HCT116 (cell line): ENCODE measurements around the gene ANTKMT. TPM values are rescaled to one million over a fixed set of nuclear protein-coding genes. Genes with fewer than 3 reads are reported as not detected.

ENCODE experiments used
- ATAC-seq: fragments of 200-7000 bp; cut with Tn5 transposase; 2 replicates; pipeline ENCODE4 v1.9.1; 2020; ENCODE audit warnings: mild to moderate bottlenecking, moderate library complexity
- BruUV-seq: library from RNA; stranded (reverse); fragments of 400-500 nt; replicated peaks from 2 replicates; lab custom pipeline; 2021; lab: Mats Ljungman, UMichigan
- CTCF ChIA-PET: fragments of 300-600 bp; sonication (Branson Sonifier 250); formaldehyde crosslinking; loops from one replicate; lab custom pipeline; 2021; ENCODE audit warnings: antibody characterized with exemption; lab: Charles Lee
- POLR2A ChIA-PET: fragments of 300-600, 350-600 bp; sonication (Branson Sonifier 250); formaldehyde crosslinking; loops from one replicate; lab custom pipeline; 2021; ENCODE audit warnings: antibody characterized with exemption; lab: Charles Lee
- RAD21 ChIA-PET, 2 experiments: fragments of 300-600 bp; sonication (Branson Sonifier 250); formaldehyde crosslinking; loops; one replicate each; lab custom pipeline; 2023; ENCODE audit warnings: low total read pairs in 2 of 2; ENCODE audit not compliant: uncharacterized antibody in 2 of 2, unreplicated experiment in 2 of 2, low non-redundant PET in 1 of 2; lab: Charles Lee
- DNase-seq: peaks from one replicate; pipeline ENCODE4 v3.0.0-alpha.2; 2010; ENCODE audit warnings: low read depth, low spot score
- H2AFZ ChIP-seq: fragments of 200-600 bp; shearing (Covaris generic), sonication (generic); 2 replicates; pipeline ENCODE4 v1.6.1; 2017; ENCODE audit warnings: low read depth, mixed run types, mixed read lengths, antibody characterized with exemption, low read length; ENCODE audit not compliant: poor library complexity, severe bottlenecking
- H3K27ac ChIP-seq: 2 replicates; pipeline ENCODE4 v1.5.1; 2012; ENCODE audit warnings: low read depth, low read length
- H3K27me3 ChIP-seq: fragments of 200-600 bp; sonication (generic); 2 replicates; pipeline ENCODE4 v1.6.1; 2016; ENCODE audit warnings: mixed run types, low read length, mixed read lengths; ENCODE audit not compliant: insufficient read depth
- H3K36me3 ChIP-seq, 2 experiments: fragments of 200-500 bp in 1 of 2; fragments of 200-600 bp in 1 of 2; sonication (Bioruptor generic) in 1 of 2; sonication (generic) in 1 of 2; 2 replicates each; pipeline versions ENCODE4 v1.5.1 to v1.6.1; 2014 to 2016; ENCODE audit warnings: low read length in 2 of 2, inconsistent platforms in 1 of 2, mixed read lengths in 1 of 2, mixed run types in 1 of 2; ENCODE audit not compliant: insufficient read depth in 2 of 2, control insufficient read depth in 1 of 2
- H3K4me1 ChIP-seq, 2 experiments: fragments of 200-600 bp in 1 of 2; sonication (generic) in 1 of 2; 2 replicates each; pipeline versions ENCODE4 v1.5.1 to v1.6.1; 2012 to 2017; ENCODE audit warnings: low read length in 2 of 2, inconsistent platforms in 1 of 2, mild to moderate bottlenecking in 1 of 2, mixed read lengths in 1 of 2, mixed run types in 1 of 2, moderate library complexity in 1 of 2; ENCODE audit not compliant: insufficient read depth in 2 of 2, control insufficient read depth in 1 of 2
- H3K4me2 ChIP-seq: fragments of 200-600 bp; sonication (generic); 2 replicates; pipeline ENCODE4 v1.6.1; 2017; ENCODE audit warnings: mixed run types, low read length, mixed read lengths
- H3K4me3 ChIP-seq, 2 experiments: fragments of 200-600 bp in 1 of 2; sonication (generic) in 1 of 2; replicated peaks in 1 of 2; 2 replicates each; pipeline ENCODE4 v1.5.1; 2011 to 2016; ENCODE audit warnings: low read length in 2 of 2, control low read depth in 1 of 2, low read depth in 1 of 2, mild to moderate bottlenecking in 1 of 2, mixed read lengths in 1 of 2, mixed run types in 1 of 2
- H3K79me2 ChIP-seq: fragments of 200-600 bp; sonication (generic); 2 replicates; pipeline ENCODE4 v1.6.1; 2017; ENCODE audit warnings: mild to moderate bottlenecking, mixed run types, low read length, moderate library complexity, mixed read lengths; ENCODE audit not compliant: insufficient read depth
- H3K9ac ChIP-seq: fragments of 200-600 bp; sonication (generic); 2 replicates; pipeline ENCODE4 v1.6.1; 2016; ENCODE audit warnings: low read length, mixed read lengths
- H3K9me2 ChIP-seq: fragments of 200-600 bp; sonication (generic), shearing (Covaris generic); 2 replicates; pipeline ENCODE4 v1.6.1; 2017; ENCODE audit warnings: mixed run types, mild to moderate bottlenecking, moderate library complexity; ENCODE audit not compliant: insufficient read depth
- H3K9me3 ChIP-seq, 2 experiments: fragments of 200-500 bp in 1 of 2; fragments of 200-600 bp in 1 of 2; sonication (Bioruptor generic) in 1 of 2; sonication (generic) in 1 of 2; 2 replicates each; pipeline ENCODE4 v1.6.1; 2014 to 2017; ENCODE audit warnings: low read length in 2 of 2, mixed read lengths in 2 of 2, inconsistent platforms in 1 of 2, low read depth in 1 of 2, mild to moderate bottlenecking in 1 of 2, mixed run types in 1 of 2, moderate library complexity in 1 of 2; ENCODE audit not compliant: control insufficient read depth in 1 of 2, insufficient read depth in 1 of 2
- H4K20me1 ChIP-seq: fragments of 200-600 bp; sonication (generic), shearing (Covaris generic); 2 replicates; pipeline ENCODE4 v1.6.1; 2017; ENCODE audit warnings: mixed run types, mild to moderate bottlenecking, moderate library complexity; ENCODE audit not compliant: insufficient read depth
- EZH2phosphoT487 ChIP-seq: fragments of 200-600 bp; IDR thresholded peaks from 2 replicates; pipeline ENCODE4 v1.6.1; 2018; ENCODE audit warnings: antibody characterized with exemption, borderline replicate concordance
- intact Hi-C: fragments of 100-400 bp; cut with micrococcal nuclease; formaldehyde crosslinking; loops from 2 replicates; pipeline ENCODE4 v1.10.0; 2022
- total RNA-seq: library from RNA; stranded (reverse); gene quantifications from one replicate; pipeline ENCODE4 v1.2.1, GENCODE V29; 2021; ENCODE audit not compliant: unreplicated experiment
- TF ChIP-seq, protein P1 (sequence below): IDR thresholded peaks from 2 replicates; pipeline ENCODE4 v1.6.1; 2012

ANTKMT gene
- total RNA-seq, 1 experiment from 2014 or later, result 65.4 TPM

DNA sequence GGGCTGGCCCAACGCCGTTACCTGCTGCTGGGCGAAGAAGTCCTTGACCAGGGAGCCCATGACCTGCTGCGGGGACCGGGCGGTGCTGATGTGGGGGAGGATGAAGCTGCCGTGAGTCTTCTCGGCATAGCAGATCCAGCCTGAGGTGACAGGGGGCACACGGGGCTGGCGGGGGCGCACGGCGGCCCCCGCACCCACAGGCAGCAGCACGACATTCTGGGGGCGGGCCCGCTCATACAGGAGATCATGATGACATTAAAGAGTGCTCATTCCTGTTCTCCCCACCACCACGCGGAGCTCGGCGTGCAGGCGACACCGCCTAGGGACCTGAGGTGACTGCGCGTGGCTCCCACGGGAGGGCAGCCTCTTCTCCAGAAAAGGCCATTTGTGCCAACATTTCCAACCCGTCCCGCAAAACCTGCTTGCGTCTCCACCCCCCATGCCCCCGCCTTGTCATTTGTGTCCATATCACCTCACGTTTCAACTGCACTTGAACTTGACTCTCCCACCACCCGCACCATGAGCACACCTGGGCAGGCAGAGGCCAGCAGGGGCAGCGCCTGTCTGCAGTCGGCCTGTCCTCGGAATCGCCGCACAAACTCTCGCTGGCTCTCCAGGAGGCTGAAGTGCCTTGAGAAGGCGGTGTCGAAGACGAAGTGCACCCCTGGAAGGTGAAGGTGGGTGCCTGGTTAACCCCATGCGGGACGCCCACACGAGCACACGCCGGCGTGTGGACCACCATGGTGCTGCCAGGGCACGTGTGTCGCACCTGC lies 13.4 kb downstream of the ANTKMT start:
- Histone ChIP-seq H3K9me3 (no peaks in the 10 kb centered on the region), H3K9ac (no peak overlapping the region), H4K20me1 (no peaks in the 10 kb centered on the region), H3K36me3 (peaks cover 6 to 18% of the 10 kb centered on the region in 2 experiments), H3K27ac (no peak overlapping the region), H3K79me2 (peaks cover 7% of the 10 kb centered on the region; the same call in 1 of the 2 replicates), H3K4me1 (peaks cover 0 to 6% of the 10 kb centered on the region in 2 experiments; a peak in 3 of 4 replicates), H3K27me3 (no peaks in the 10 kb centered on the region), H3K4me2 (no peak overlapping the region), H3K9me2 (no peaks in the 10 kb centered on the region), H3K4me3 (no peak overlapping the region), H2AFZ (no peak overlapping the region)
- ChIA-PET POLR2A (no interaction called here), CTCF (no interaction called here), RAD21 (no interaction called here)
- intact Hi-C loops, result no loop called here
- BruUV-seq, result no TSS peak
- DNase-seq (no peak), ATAC-seq (no peak)
- TF ChIP-seq, protein P1, sequence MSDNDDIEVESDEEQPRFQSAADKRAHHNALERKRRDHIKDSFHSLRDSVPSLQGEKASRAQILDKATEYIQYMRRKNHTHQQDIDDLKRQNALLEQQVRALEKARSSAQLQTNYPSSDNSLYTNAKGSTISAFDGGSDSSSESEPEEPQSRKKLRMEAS, result no peak

DNA sequence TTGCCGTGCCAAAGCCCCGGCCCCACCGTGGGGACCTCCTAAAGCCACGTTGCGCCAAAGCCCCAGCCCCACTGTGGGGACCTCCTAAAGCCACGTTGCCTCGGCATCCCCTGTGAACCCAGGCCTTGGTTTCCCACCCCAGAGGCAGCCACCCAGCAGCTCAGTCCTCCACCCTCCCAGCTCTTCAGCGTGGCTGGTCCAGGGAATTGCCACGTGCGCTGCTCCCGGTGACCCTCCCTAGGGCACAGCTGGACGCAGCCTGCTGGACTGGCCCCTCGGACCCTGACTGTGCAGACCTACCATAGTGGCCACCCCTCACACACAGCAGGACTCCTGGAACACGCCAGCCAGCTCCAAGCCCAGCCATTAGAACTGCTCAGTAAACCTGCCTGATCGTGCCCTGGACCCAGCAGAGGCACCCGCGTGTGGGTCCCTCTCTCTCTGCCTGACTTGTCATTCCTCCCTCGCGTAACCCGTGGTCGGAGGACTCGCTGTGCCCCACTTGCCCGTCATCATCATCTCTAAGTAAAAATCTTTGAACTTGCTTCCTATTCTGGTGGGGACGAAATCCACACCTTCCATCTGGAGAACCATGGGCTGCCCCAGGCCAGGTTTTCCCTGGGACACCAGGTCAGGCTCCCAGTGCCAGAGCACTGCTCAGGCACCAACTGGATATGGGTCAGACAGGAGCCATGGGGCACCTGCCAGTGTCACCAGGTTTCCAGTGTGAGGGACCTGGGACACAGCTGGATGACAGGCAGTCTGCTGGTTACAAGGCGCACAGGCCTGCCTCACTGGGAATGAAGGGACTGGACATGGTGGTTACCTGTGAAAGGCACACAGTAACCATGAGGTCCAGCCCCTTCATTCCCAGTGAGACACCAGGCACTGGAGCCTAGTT lies 14.3 kb downstream of the ANTKMT start:
- POLR2A ChIA-PET, result no interaction called here
- CTCF ChIA-PET, result no interaction called here
- intact Hi-C loops, result no loop called here
- Histone ChIP-seq H3K4me2 (no peak overlapping the region), H3K79me2 (peaks cover 8% of the 10 kb centered on the region; the same call in 1 of the 2 replicates), H2AFZ (no peak overlapping the region), H3K36me3 (peaks cover 6 to 18% of the 10 kb centered on the region in 2 experiments), H3K27me3 (no peaks in the 10 kb centered on the region), H3K9me2 (no peaks in the 10 kb centered on the region), H3K4me1 (peaks cover 5 to 9% of the 10 kb centered on the region in 2 experiments), H3K4me3 (no peak overlapping the region), H3K9me3 (no peaks in the 10 kb centered on the region), H3K9ac (no peak overlapping the region), H4K20me1 (no peaks in the 10 kb centered on the region), H3K27ac (no peak overlapping the region; the same call in 1 of the 2 replicates)
- no TSS peak for BruUV-seq
- no peak for ATAC-seq
- RAD21 ChIA-PET, result no interaction called here
- DNase-seq, result no peak
- TF ChIP-seq EZH2phosphoT487, result no peak
